NCI-H1105 treated with DMSO at 0.1 percent for 48 hours (cell line): Measurements from ENCODE around the gene SPATA32.

ENCODE experiments used
- DNase-seq: peaks from one replicate; lab custom pipeline; 2025; lab: John Stamatoyannopoulos, UW

The SPATA32 gene

GRCh38 chr17:45293413-45294211 lies 31.7 kb upstream of the SPATA32 start:
- DNase-seq = no peak

DNA sequence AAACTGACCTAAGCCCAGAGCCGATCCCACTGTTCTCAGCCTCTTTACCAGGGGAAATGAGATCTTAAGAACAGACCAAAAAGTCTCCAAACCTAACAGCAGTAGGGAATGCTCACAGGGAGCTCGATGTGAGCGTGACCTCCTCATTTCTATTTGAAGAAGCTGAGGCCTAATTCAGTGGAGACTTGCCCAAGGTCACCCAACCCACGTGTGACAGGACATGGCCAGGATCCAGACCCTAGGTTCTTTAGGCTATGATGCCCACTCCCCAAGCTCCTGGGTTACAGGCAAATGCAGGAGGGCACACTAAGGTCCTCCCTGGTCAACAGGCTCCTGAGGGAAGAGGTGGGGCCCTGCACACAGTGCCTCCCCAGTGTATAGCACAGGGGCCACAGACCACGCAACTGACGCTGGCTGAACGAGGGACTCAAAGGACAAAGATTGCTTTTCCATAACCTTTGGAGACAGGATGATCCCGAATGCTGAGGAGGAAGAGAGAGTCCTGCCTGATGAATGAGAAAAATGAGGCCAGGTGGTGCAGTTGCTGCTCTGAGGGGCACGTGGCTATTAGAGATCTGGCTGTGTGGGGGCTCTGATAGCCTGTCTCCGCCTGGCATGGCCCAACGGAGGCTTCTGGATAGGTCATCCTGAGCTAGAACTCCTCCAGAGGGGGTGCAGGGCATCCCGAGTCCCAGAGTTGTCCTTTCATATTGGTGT lies 31.0 kb upstream of the SPATA32 start:
- no peak for DNase-seq

- no peak for DNase-seq
Observed at GRCh38 chr17:45291171-45291805, 29.4 kb upstream of the SPATA32 start.

GRCh38 chr17:45290269-45290765 lies 28.4 kb upstream of the SPATA32 start:
- no peak for DNase-seq

DNA sequence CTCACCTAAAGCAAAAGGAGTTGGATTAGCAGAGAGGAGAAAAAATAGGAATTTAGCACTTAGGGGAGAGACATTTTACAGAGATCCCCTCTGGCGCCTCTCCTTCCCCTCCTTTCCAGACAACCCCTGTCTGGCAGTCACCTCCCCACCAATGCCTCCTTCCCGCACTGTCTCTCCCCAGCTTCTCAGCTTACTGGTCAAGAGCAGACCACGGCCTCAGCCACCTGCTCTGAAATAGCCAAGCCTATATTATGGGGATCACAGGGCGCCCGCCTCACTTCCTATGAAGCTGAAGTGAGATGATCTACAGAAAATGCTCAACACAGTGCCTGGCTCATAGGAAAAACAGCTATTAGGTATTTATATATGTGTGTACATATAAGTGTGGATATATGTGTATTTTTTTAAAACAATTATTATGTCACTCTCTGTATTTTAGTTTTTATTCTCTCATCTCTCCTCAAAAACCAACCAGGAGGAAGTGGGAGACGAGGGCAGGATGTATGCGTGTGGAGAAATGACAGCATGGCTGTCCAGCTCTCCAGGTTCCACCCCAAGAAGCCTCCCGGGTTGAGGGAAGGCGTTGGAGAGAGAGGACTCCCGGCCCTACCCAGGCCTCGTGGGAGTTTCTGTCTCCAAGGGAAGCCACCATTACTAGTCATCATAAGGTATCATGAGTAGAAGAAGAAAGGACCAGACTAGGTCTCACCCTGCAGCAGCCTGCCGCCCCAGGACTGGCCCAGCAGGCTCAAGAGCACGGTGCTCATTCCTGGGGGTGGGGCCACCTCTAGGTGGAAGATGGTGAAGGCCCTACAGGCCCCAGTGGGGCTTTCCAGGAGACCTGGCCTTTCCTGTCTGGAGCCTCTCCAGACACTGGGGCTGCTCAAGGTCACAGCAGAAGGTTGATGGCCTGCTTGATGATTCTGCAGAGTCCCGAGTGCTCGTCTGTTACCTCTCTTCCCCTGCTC lies 27.7 kb upstream of the SPATA32 start:
- no peak for DNase-seq

GRCh38 chr17:45288825-45289224 lies 26.9 kb upstream of the SPATA32 start:
- DNase-seq = no peak

DNA sequence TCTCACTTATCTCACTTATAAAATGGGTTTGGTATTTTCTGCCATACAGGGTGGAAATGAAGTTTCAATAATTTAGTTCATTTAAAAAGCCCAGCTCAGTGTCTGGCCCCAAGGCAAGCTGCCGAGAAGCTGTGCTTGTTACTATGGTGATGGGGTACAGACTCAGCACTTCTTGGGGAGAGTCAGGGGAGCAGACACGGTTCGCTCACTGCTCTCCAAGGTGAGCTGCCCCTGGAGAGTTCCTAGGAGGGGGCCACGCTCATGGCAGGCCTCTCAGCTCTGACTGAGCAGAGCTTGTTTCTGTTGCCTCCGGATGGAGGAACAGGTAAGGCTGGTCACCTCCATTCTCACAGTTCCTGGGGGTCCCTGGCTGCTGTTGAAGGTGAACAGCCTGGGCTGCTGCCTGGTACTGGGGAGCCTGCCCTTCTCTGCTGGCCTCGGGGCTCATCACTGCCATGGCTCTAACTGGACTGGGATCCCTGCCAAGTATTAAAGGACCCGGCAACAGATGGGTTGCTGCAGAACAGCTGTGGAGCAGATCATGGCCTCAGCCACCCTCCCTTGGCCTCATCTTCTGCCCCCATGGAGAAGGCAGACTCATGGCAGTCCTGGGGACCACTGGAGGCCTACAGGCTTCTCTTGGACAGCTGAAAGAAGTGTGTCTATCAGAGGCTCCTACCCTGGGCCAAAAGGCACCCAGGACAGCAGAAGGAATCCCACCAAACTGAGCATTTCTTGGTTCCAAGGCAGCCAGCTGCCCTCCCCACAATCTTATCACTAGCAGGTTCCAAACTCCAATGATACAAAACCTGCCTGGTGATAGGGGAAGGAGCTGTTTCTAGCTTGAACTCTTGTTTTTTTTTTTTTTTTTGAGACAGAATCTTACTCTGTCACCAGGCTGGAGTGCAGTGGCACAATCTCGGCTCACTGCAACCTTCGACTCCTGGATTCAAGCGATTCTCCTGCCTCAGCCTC lies 25.9 kb upstream of the SPATA32 start:
- DNase-seq = peak; percentile 39

GRCh38 chr17:45286286-45286685 lies 24.4 kb upstream of the SPATA32 start:
- no peak for DNase-seq

DNA sequence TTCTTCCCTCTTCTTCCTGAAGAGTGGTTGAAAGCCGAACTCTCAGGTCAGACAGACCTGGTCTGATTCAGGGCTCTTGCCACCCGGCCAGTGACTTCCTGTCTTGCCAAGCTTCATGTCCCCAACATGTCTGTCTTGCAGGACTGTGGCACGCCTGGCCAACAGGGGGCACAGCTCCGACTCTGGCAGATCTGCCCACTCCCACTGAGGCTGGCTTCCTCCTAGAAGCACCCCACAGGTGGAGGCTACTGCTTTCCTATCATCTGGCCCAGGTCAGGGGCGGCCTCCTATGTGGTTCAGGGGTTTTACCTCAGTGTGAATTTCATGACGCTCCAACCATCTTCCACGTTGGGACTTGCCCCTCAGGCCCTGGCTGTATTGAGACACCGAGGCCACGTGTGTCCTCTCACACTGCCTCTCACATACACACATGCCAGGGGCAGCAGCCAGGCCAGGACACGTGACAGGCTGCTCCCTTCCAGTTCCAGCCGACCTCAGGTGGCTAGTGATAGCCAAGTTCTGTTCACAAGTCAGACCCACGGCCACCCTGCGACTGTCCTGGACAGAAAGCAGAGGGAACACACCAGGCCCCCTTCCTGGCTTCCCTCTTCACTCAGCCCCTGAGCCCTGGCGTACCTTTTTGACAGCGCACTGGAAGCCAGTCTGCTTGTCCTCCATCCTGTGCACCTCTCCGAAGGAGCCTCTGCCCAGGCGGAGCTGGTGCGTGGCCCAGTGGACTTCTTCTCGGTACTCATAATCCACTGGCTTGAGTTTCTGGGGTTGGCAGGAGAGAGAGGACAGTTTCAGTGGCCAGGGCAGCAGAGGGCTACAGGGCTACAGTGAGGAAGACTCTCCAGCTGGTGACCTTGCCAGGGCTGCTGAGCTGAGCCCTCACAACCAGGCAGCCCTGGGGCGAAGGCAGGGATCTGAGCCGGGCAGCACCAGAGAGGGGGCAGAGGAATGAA lies 22.6 kb upstream of the SPATA32 start:
- no peak for DNase-seq

DNA sequence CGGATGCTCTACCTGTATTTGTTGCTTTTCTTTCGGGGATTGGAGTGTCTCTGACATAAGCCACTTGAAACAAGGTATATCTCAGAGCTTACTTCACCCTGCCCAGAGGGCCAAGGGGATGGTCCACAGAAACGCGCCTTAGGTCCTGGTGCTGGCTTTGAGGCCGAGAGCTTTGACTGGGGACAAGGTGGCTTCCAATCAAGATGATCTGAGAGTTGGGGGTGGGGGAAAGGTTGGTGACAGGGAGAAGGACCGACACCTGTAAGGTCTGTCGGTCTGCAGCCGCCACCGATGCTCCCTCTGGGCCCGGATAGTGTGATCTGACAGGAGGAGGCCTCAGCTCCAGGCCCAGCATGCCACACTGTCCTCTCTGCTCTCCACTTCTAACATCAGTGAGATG lies 21.8 kb upstream of the SPATA32 start:
- no peak for DNase-seq

DNA sequence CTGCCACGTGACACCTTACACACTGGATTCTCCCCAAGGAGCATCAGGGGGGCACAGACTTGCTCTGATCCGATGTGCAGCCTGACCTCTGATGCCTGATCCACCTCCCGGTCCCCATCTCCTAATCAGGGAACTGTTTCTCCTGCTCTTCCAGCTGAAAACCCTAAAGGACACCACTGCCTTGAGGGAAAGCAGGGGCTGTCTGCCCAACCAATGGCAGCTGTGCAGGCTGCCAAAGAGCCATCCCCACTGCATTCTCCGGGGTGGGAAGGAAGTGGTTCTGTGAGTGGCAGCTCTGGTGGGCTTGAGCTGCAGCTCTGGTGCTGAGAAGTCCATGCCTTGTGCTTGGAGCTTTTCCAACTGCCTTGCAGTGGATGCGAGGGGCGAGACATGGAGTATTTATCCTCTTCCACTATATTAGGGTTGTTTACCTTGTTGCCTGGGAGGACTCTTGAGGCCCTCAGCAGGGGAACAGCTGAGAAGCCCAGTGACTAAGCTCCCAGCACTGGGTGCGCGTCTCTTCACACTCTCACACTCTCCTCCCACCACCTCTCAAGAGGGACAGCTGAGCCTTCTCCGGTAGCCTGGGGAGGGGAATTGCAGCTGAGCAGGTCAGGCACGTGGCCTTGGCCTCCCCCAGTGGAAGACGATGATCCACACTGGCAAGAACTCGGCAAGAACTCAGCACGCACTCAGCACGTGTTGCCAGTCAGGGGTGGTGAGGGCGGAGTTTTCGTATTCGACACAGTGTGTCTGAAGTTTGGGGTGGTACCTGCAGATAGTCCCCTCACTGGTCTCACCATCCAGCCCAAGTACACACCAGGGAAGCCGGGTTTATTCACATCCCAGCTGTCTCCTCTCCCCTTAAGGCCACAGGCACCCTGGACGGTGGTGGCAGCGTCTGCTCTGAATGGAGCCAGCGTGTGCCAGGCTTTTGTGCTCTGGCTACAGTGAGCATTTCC lies 21.1 kb upstream of the SPATA32 start:
- no peak for DNase-seq

DNA sequence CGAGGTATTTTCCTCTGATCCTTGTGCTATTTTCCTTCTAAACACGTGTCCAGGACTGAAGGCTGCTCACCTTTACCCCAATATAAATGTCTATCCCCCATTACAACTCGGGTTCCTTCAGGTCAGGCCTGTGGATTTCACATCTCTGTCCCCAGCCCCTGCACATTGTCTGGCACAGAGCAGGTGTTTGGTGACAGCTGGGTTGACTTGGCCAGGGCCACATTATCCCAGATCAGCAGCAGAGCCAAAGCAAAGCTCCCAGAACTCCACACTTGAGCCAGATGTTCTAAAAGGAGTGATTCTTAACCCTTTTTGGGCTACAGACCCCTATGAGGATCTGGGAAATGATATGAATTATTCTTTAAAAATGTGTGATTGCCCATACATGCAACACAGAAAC lies 18.0 kb upstream of the SPATA32 start:
- DNase-seq = no peak

DNA sequence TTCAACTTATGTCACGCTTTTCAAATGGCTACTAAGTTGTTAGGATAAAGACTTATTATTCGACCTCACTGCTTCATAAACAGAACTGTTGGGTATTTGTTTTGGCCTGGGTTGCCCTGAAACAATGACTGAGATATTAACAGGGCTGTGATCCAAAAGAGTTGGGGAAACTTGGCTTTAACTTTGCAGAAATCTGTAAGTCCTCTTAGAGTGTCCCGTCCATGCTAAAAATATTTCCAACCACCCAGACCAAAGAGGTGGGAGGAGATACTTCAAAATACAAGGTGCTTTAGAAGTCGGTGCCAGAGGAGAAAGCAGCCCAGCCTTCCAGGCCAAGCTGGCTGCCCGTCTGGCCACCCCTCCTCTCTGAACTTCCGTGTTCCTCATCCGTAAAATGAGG lies 16.1 kb upstream of the SPATA32 start:
- no peak for DNase-seq

DNA sequence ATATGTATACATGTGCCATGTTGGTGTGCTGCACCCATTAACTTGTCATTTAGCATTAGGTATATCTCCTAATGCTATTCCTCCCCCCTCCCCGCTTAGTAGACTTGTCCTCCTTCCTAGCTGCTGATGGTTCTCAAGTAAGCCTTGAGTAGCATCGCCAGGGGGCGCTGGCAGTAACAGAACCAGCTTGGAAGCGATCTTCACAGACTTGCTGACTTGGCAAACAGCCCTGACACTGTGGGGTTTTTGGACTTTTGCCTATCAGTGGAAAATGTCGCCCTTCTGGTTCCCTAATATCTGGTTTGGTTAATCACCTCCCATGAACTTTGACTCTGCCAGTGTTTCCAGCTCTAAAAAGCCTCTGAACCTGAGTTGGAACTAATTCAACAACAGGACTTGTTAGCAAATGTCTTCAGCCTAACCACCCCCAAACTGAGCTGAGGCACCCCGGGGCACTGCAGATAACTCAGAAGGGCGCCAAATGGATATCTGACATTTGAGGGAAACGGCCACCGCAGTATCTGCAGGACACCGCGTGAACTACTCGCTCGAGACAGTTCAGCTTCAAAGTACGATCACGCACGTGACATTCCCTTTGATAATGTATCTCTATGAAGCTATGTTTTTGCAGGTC lies 15.4 kb upstream of the SPATA32 start:
- DNase-seq = peak; percentile 82

DNA sequence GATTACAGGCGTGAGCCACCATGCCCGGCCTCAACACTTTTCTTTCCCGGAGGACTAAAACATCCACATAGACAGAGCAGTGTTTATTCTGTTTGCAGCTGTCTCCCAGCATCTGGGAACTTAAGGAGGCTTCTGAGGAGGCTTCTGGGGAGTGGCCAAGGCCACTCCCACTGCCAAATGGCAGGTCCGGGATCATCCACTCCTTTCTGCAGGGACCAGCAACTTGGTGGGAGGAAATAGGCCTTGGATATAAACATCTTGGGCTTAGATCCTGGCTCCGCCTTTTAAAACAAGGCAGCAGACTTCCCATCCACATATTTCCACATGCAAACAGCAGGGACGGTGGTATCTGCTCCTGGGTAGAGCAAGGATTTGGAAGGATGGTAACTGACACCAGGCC lies 14.1 kb upstream of the SPATA32 start:
- DNase-seq = no peak

- DNase-seq = no peak
Observed at GRCh38 chr17:45274033-45274432, 12.1 kb upstream of the SPATA32 start.

- DNase-seq = no peak
Observed at GRCh38 chr17:45273551-45273957, 11.7 kb upstream of the SPATA32 start.

DNA sequence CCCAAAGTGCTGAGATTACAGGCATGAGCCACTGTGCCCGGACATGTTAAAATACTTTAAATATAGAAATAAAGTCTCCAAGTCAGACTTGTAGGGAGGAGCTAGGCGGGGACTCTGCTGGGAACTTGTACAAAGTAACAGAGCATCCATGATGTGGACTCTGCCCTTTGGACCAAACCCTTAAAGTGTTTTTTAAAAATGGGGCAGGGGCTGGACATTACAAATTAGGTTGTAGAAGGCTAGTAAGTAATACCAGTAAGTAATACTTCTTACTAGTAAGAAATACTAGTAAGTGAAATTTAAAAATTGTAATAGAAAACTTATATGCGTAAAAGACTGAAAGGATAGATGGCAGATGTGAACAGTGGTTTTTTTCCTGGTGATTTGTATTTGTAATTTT lies 9.7 kb upstream of the SPATA32 start:
- no peak for DNase-seq
